GM15510 (cell line): ENCODE measurements around the gene BCAS3.

Source experiments
- POLR2A ChIP-seq: IDR thresholded peaks from 3 replicates; pipeline ENCODE4 v1.6.1; 2011; ENCODE audit warnings: borderline replicate concordance; ENCODE audit not compliant: insufficient read length; ENCODE audit errors: extremely low read depth

The BCAS3 gene

GRCh38 chr17:60851181-60851580 is 173.5 kb downstream of the BCAS3 start:
- no peak for TF ChIP-seq POLR2A

GRCh38 chr17:60857556-60858080 is 180.0 kb downstream of the BCAS3 start:
- no peak for TF ChIP-seq POLR2A

- TF ChIP-seq POLR2A: no peak
Measured at GRCh38 chr17:60862482-60862881, 184.8 kb downstream of the BCAS3 start.

- TF ChIP-seq POLR2A: no peak
Measured at GRCh38 chr17:60863892-60864707, 186.4 kb downstream of the BCAS3 start.

- no peak for TF ChIP-seq POLR2A
Measured at GRCh38 chr17:60864708-60865005, 187.0 kb downstream of the BCAS3 start.

GRCh38 chr17:60874772-60875171 is 197.1 kb downstream of the BCAS3 start:
- TF ChIP-seq POLR2A: no peak

DNA sequence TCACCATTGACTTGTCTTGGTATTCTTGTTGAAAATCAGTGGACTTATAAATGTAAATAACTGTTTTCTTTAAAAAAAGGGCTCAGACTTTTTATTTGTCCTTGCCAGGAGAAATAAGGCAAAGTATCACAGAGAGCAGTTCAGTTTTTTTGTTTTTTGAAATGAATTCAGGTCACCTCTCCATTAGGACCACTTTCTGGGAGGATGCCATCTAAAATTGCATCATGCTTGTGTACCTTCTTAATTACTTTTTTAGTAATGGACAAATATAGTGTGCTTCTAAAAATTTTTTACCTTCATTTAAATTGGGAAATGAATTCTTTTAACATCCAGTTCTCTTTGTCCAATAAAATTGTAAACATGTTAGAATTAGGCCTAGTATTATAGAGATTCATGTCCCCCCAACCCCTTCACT is 210.0 kb downstream of the BCAS3 start:
- no peak for TF ChIP-seq POLR2A

DNA sequence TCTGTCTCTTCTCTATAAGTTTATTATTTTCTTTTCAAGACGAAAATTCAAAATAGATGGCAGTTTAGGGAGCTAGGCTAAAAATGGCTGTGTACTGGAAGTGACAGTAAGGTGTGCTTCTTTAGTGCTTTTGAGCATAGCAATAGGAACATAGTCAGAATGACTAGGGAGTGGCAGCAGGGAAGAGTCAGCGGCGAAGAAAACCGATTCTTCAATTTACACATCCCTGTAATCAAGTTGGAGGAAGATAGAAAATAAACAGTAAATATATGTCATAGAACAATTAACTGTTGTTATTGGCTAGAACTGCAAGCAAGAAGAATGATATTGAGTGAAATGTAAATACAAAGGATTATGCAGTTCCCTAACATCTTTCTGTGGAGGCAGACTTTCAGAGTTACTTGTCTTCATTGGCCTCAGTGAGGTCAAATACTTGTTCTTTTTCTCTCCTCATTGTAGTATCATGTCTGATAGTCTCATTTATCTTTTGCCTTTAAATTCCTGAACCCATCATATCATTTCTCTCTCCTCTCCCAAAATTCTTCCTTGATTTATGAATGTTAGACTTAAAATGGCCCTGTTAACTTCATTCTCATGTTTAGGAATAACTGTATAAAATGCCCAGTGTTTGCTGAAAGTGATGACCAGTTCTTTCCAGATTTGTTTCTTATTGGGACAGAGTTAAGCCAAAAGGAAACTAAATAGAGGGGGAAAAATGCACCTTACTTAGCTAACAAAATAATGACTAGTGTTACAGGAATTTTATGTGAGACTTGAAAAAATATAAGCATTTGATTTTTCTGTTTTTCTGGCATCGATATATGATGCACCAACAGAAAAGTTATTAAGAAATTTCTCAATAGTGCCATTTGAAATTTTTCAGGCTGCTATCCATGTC is 211.4 kb downstream of the BCAS3 start:
- no peak for TF ChIP-seq POLR2A

DNA sequence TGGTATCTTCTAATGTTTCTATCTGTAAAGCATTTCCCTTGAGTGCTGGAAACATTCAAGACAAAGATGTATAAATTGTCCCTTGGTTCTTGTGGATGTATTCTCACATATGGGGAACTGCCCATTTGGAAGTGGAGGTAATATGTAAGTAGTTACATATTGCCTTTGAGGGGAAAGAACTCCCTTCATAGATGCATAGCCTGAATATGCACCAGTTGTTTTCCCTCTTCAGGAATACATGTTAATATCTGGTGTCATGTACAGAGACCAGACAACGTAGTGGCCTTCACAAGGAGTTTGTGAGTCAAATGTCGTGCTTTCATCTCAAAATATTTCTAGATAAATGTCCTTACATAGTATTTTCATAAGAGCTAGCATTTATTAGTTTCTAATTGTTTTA is 213.5 kb downstream of the BCAS3 start:
- no peak for TF ChIP-seq POLR2A

DNA sequence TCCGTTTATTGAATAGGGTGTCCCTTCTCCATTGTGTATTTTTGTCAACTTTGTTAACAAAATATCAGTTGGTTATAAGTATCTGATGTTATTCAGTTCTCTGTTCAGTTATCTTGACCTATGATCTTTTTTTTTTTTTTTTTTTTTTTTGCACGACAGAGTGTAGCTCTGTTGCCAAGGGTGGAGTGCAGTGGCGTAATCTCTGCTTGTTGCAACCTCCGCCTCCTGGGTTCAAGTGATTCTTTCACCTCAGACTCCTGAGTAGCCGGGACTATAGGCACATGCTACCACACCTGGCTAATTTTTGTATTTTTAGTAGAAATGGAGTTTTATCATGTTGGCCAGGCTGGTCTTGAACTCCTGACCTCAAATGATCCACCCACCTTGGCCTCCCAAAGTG is 215.8 kb downstream of the BCAS3 start:
- no peak for TF ChIP-seq POLR2A

- TF ChIP-seq POLR2A: no peak
Measured at GRCh38 chr17:60896996-60897395, 219.3 kb downstream of the BCAS3 start.

- TF ChIP-seq POLR2A: no peak
Measured at GRCh38 chr17:60899115-60899514, 221.5 kb downstream of the BCAS3 start.

- no peak for TF ChIP-seq POLR2A
Measured at GRCh38 chr17:60900688-60901087, 223.0 kb downstream of the BCAS3 start.

- no peak for TF ChIP-seq POLR2A
Measured at GRCh38 chr17:60901242-60901641, 223.6 kb downstream of the BCAS3 start.

- no peak for TF ChIP-seq POLR2A
Measured at GRCh38 chr17:60901806-60902205, 224.2 kb downstream of the BCAS3 start.

- no peak for TF ChIP-seq POLR2A
Measured at GRCh38 chr17:60902399-60902798, 224.7 kb downstream of the BCAS3 start.

DNA sequence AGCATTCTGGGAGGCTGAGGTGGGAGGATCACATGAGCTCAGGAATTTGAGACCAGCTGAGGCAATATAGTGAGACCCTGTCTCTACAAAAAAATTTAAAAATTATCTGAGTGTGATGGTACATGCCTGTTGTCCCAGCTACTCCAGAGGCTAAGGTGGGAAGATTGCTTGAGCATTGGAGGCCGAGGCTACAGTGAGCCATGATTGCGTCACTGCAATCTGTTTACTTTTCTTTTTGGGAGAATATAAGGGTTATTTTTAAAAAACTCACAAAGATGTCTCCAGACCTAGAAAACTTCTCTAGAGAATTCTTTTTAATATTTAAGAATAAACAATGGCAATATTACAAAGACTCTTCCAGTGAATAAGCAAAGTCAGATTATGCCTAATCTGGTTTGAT is 226.9 kb downstream of the BCAS3 start:
- no peak for TF ChIP-seq POLR2A

GRCh38 chr17:60905709-60906108 is 228.1 kb downstream of the BCAS3 start:
- TF ChIP-seq POLR2A: no peak
